Esophagus mucosa (tissue), 1 donor: ENCODE measurements around the gene TLL2. TPM values are rescaled to one million over a fixed set of nuclear protein-coding genes. Genes with fewer than 3 reads are reported as not detected.

Experiments used
- ATAC-seq: fragments of 200-7000 bp; cut with Tn5 transposase; one replicate; pipeline ENCODE4 v1.9.1; 2020
- total RNA-seq: library from RNA; stranded (reverse); gene quantifications from one replicate; pipeline ENCODE4 v1.2.4, GENCODE V29; 2023
- donor health status: DM: yes; HTN: yes; CAD: no.

Gene TLL2
- total RNA-seq, 1 donor from 2014 or later = 0.12 TPM

- no peak for ATAC-seq
Measured at GRCh38 chr10:96420228-96421009, 93.3 kb downstream of the TLL2 start.

GRCh38 chr10:96419351-96419750 lies 94.4 kb downstream of the TLL2 start:
- no peak for ATAC-seq

- no peak for ATAC-seq
Measured at GRCh38 chr10:96418582-96418981, 95.1 kb downstream of the TLL2 start.

GRCh38 chr10:96417441-96417840 lies 96.3 kb downstream of the TLL2 start:
- ATAC-seq = no peak

- no peak for ATAC-seq
Measured at GRCh38 chr10:96416643-96417042, 97.1 kb downstream of the TLL2 start.

GRCh38 chr10:96415891-96416554 lies 97.7 kb downstream of the TLL2 start:
- no peak for ATAC-seq

- no peak for ATAC-seq
Measured at GRCh38 chr10:96415150-96415890, 98.4 kb downstream of the TLL2 start.

GRCh38 chr10:96414303-96414702 lies 99.4 kb downstream of the TLL2 start:
- no peak for ATAC-seq

GRCh38 chr10:96413151-96413787 lies 100.5 kb downstream of the TLL2 start:
- ATAC-seq = no peak

GRCh38 chr10:96411716-96412320 lies 101.9 kb downstream of the TLL2 start:
- ATAC-seq = no peak

GRCh38 chr10:96410296-96410695 lies 103.4 kb downstream of the TLL2 start:
- ATAC-seq = no peak

- ATAC-seq = no peak
Measured at GRCh38 chr10:96408201-96408600, 105.5 kb downstream of the TLL2 start.

- ATAC-seq = no peak
Measured at GRCh38 chr10:96407560-96408069, 106.1 kb downstream of the TLL2 start.

- no peak for ATAC-seq
Measured at GRCh38 chr10:96406091-96406490, 107.6 kb downstream of the TLL2 start.

- no peak for ATAC-seq
Measured at GRCh38 chr10:96402417-96403305, 111.1 kb downstream of the TLL2 start.

- no peak for ATAC-seq
Measured at GRCh38 chr10:96401036-96401435, 112.7 kb downstream of the TLL2 start.

GRCh38 chr10:96400465-96400864 lies 113.3 kb downstream of the TLL2 start:
- no peak for ATAC-seq

- no peak for ATAC-seq
Measured at GRCh38 chr10:96397902-96398301, 115.8 kb downstream of the TLL2 start.

- ATAC-seq = peak; percentile 63
Measured at GRCh38 chr10:96395931-96396877, 117.5 kb downstream of the TLL2 start.

GRCh38 chr10:96390460-96390864 lies 123.3 kb downstream of the TLL2 start:
- no peak for ATAC-seq
